Osteocyte (in vitro differentiated cells): ENCODE data around the gene PSMG4. TPM values are rescaled to one million over a fixed set of nuclear protein-coding genes. Genes with fewer than 3 reads are reported as not detected.

ENCODE experiments used
- DNase-seq: peaks from one replicate; pipeline ENCODE4 v3.0.0; 2021; ENCODE audit warnings: mixed read lengths; ENCODE audit not compliant: unreplicated experiment; ENCODE audit errors: extremely low spot score
- H3K27ac Mint-ChIP-seq: one replicate; pipeline ENCODE4 v1.8.0; 2021; ENCODE audit warnings: mild to moderate bottlenecking, mixed read lengths; ENCODE audit not compliant: unreplicated experiment
- H3K27me3 Mint-ChIP-seq: one replicate; pipeline ENCODE4 v1.8.0; 2021; ENCODE audit warnings: mixed read lengths; ENCODE audit not compliant: unreplicated experiment
- H3K36me3 Mint-ChIP-seq: one replicate; pipeline ENCODE4 v1.8.0; 2021; ENCODE audit warnings: mixed read lengths; ENCODE audit not compliant: unreplicated experiment
- H3K4me1 Mint-ChIP-seq: one replicate; pipeline ENCODE4 v1.8.0; 2021; ENCODE audit warnings: mixed read lengths; ENCODE audit not compliant: unreplicated experiment
- H3K4me3 Mint-ChIP-seq: one replicate; pipeline ENCODE4 v1.8.0; 2021; ENCODE audit warnings: mild to moderate bottlenecking, moderate library complexity, mixed read lengths; ENCODE audit not compliant: unreplicated experiment
- H3K9me3 Mint-ChIP-seq: one replicate; pipeline ENCODE4 v1.8.0; 2021; ENCODE audit warnings: mixed read lengths; ENCODE audit not compliant: unreplicated experiment
- total RNA-seq: library from RNA; stranded (reverse); gene quantifications from 2 replicates; pipeline ENCODE4 v1.2.1, GENCODE V29; 2021
- TF ChIP-seq, protein P1 (sequence below): fragments of 200-600 bp; sonication (generic); IDR thresholded peaks from 2 replicates; pipeline ENCODE4 v1.5.0; 2021; ENCODE audit warnings: antibody characterized with exemption, mild to moderate bottlenecking, moderate library complexity

Gene PSMG4
- total RNA-seq, 1 donor from 2014 or later = 22.0 TPM

DNA sequence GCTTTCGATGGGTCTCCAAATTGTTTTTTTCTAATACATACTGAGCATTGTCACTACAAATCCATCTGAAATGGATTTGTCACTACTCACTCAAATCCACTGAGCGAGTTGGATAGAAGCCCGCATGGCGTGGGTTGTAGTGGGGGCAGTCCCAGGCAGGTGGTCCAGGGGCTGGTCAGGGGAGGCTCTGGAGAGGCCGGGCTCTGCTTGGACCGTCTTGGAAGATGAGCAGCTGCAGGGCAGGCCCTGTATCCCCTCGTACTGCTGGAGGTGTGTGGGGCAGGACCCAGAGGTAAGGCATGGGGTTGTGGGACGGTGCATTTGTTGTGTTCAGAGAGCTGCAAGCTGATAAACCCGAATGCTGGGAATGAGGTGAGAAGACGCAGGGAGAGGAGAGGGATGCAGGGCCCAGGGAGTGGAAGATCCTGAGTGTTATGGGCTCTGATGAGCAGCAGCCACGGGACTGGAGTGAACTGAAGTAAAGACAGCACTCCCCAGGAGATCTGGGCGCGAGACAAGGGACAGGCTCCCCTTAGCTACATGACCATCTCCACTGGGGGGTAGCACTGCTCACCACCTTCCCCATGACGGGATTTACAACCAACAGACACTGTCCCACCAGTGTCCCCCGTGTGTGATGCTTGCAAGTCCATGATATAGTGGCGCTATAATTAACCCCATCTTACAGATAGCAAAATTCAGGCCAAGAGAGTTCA lies 45.9 kb downstream of the PSMG4 start:
- Mint-ChIP-seq H3K4me3 (no peak overlapping the region), H3K27ac (no peak overlapping the region), H3K4me1 (no peaks in the 10 kb centered on the region), H3K27me3 (no peaks in the 10 kb centered on the region), H3K9me3 (peaks cover 23% of the 10 kb centered on the region), H3K36me3 (peaks cover 17% of the 10 kb centered on the region)
- no peak for DNase-seq
- TF ChIP-seq, protein P1, sequence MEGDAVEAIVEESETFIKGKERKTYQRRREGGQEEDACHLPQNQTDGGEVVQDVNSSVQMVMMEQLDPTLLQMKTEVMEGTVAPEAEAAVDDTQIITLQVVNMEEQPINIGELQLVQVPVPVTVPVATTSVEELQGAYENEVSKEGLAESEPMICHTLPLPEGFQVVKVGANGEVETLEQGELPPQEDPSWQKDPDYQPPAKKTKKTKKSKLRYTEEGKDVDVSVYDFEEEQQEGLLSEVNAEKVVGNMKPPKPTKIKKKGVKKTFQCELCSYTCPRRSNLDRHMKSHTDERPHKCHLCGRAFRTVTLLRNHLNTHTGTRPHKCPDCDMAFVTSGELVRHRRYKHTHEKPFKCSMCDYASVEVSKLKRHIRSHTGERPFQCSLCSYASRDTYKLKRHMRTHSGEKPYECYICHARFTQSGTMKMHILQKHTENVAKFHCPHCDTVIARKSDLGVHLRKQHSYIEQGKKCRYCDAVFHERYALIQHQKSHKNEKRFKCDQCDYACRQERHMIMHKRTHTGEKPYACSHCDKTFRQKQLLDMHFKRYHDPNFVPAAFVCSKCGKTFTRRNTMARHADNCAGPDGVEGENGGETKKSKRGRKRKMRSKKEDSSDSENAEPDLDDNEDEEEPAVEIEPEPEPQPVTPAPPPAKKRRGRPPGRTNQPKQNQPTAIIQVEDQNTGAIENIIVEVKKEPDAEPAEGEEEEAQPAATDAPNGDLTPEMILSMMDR = no peak

DNA sequence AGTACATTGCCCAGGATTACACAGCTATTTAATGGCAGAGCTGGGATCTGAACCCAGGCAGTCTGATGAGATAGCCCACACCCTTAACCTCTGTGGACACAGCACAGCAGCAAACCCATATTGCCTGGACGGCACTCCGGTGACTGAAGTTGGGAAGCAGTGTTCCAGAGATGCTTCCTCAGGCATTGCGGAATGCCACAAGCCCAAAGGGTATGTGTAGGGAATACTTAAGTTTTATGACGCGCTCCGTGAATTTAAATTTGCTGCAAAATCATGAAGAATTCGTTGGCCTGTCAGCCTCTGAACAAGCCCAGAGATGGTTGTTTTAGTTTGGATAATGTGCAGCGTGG lies 46.4 kb downstream of the PSMG4 start:
- no peaks in the 10 kb centered on the region for H3K27me3 Mint-ChIP-seq
- H3K4me3 Mint-ChIP-seq = no peak overlapping the region
- TF ChIP-seq, protein P1 = no peak
- H3K27ac Mint-ChIP-seq = no peak overlapping the region
- peaks cover 23% of the 10 kb centered on the region for H3K9me3 Mint-ChIP-seq
- no peak for DNase-seq
- peaks cover 17% of the 10 kb centered on the region for H3K36me3 Mint-ChIP-seq
- no peaks in the 10 kb centered on the region for H3K4me1 Mint-ChIP-seq

DNA sequence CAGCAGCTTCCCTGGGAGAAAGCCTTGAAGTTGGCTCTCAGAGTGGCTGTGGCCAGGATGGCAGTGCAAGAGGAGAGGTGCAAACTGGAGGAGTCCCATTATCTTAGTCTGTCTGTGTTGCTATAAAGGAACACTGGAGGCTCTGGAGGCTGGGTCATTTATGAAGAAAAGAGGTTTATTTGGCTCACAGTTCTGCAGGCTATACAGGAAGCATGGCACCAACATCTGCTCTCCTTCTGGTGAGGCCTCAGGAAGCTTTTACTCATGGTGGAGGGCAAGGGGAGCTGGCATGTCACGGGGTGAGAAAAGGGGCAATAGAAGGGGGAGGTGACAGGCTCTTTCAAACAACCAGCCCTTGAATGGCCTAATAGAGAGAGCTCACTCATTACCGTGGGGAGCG lies 47.1 kb downstream of the PSMG4 start:
- Mint-ChIP-seq H3K27ac (no peak overlapping the region), H3K4me1 (peaks cover 6% of the 10 kb centered on the region), H3K9me3 (peaks cover 23% of the 10 kb centered on the region), H3K36me3 (peaks cover 17% of the 10 kb centered on the region), H3K27me3 (no peaks in the 10 kb centered on the region), H3K4me3 (no peak overlapping the region)
- TF ChIP-seq, protein P1 = no peak
- DNase-seq = no peak

DNA sequence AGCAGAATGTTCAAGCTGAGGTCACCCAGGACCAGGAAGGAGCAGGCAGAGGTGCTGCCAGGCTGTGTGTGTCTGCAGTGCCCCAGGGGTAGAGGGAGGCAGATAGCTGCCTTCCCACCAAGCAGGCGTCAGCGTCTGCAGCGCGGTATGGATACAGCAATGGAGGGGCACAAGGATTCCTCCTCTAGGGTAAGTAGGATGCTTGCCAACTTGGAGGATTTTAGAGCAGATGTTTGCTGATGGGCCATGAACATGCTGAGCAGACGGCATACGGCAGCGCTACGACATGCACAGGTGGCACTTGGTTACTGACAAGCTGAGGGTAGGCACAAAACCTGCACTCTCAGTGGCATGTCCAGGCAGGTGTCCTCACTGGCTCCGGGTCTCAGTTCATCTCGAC lies 48.1 kb downstream of the PSMG4 start:
- no peak overlapping the region for H3K4me3 Mint-ChIP-seq
- peaks cover 8% of the 10 kb centered on the region for H3K4me1 Mint-ChIP-seq
- H3K36me3 Mint-ChIP-seq = peaks cover 15% of the 10 kb centered on the region
- no peak overlapping the region for H3K27ac Mint-ChIP-seq
- TF ChIP-seq, protein P1 = no peak
- peaks cover 23% of the 10 kb centered on the region for H3K9me3 Mint-ChIP-seq
- DNase-seq = no peak
- H3K27me3 Mint-ChIP-seq = no peaks in the 10 kb centered on the region

DNA sequence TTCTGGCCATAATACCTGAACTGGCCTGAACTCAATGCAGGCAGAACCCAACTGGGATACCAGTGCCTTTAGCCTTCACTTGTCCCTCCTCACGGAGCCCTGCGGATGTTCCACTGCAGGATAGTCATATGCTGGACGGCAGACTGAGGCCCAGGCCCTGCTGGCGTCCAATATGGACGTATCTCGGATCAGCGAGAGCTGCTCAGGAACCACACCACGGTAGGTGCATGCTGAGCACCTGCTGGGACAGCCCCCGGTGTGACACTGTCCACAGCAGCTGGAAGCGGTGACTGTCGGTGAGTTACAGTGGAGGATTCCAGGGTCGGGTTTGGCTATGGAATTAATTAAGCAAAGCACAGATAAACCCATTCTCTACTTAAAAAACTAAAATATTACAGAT lies 48.7 kb downstream of the PSMG4 start:
- TF ChIP-seq, protein P1 = no peak
- DNase-seq = no peak
- Mint-ChIP-seq H3K36me3 (peaks cover 11% of the 10 kb centered on the region), H3K27me3 (no peaks in the 10 kb centered on the region), H3K9me3 (peaks cover 17% of the 10 kb centered on the region), H3K4me3 (no peak overlapping the region), H3K4me1 (peaks cover 8% of the 10 kb centered on the region), H3K27ac (no peak overlapping the region)
